AG09309 (cell line): Measurements from ENCODE around the gene ILKAP.

Experiments
- DNase-seq: peaks from one replicate; pipeline ENCODE4 v3.0.0-alpha.2; 2010; ENCODE audit warnings: low read depth
- H3K4me3 ChIP-seq: 2 replicates; pipeline ENCODE4 v1.5.1; 2011; ENCODE audit warnings: mild to moderate bottlenecking, low read depth, low read length, moderate library complexity; ENCODE audit not compliant: control insufficient read depth
- TF ChIP-seq, protein P1 (sequence below): IDR thresholded peaks from 2 replicates; pipeline ENCODE4 v1.5.1; 2011; ENCODE audit warnings: mild to moderate bottlenecking, low read depth, low read length, inconsistent platforms; ENCODE audit not compliant: insufficient read depth, control insufficient read depth; ENCODE audit errors: missing control alignments

ILKAP gene

GRCh38 chr2:238202326-238203093, 985 bp downstream of the ILKAP start:
- no peak for DNase-seq
- peak overlapping the region; percentile 74 for H3K4me3 ChIP-seq
- TF ChIP-seq, protein P1, sequence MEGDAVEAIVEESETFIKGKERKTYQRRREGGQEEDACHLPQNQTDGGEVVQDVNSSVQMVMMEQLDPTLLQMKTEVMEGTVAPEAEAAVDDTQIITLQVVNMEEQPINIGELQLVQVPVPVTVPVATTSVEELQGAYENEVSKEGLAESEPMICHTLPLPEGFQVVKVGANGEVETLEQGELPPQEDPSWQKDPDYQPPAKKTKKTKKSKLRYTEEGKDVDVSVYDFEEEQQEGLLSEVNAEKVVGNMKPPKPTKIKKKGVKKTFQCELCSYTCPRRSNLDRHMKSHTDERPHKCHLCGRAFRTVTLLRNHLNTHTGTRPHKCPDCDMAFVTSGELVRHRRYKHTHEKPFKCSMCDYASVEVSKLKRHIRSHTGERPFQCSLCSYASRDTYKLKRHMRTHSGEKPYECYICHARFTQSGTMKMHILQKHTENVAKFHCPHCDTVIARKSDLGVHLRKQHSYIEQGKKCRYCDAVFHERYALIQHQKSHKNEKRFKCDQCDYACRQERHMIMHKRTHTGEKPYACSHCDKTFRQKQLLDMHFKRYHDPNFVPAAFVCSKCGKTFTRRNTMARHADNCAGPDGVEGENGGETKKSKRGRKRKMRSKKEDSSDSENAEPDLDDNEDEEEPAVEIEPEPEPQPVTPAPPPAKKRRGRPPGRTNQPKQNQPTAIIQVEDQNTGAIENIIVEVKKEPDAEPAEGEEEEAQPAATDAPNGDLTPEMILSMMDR, result no peak

DNA sequence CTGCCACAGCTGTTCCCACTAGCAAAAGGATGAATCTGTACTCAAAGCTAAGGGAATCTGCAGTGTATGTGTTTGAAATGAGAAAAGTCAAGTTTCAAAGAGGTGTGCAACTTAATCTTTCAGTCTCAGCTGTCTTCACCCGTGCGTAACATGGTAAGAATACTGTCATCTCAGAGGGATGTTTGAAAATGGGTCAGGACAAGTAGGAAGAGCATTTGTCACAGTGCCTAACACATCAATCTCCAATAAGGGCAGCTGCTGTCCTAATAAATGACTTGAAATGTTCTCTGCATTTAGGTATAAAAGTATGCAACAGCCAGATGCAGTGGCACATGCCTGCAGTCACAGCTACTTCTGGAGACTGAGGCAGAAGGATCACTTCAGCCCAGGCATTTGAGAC, 13.1 kb downstream of the ILKAP start:
- no peak overlapping the region for H3K4me3 ChIP-seq
- TF ChIP-seq, protein P1, result no peak
- DNase-seq, result no peak

- no peak overlapping the region for H3K4me3 ChIP-seq
- DNase-seq, result no peak
- TF ChIP-seq, protein P1, result no peak
Measured at GRCh38 chr2:238187618-238188548, 15.6 kb downstream of the ILKAP start.

- DNase-seq, result peak; percentile 21
- TF ChIP-seq, protein P1, result no peak
- no peak overlapping the region for H3K4me3 ChIP-seq
Measured at GRCh38 chr2:238183821-238184220, 19.7 kb downstream of the ILKAP start.

GRCh38 chr2:238182362-238182761, 21.1 kb downstream of the ILKAP start:
- TF ChIP-seq, protein P1, result no peak
- H3K4me3 ChIP-seq, result no peak overlapping the region
- no peak for DNase-seq

- DNase-seq, result no peak
Measured at GRCh38 chr2:238180554-238180953, 22.9 kb downstream of the ILKAP start.

More at GRCh38 chr2:238180554-238180953, 22.9 kb downstream of the ILKAP start:
- TF ChIP-seq, protein P1, result no peak
- H3K4me3 ChIP-seq, result no peak overlapping the region
